Measurements from ENCODE around the gene IMMT. TPM values are rescaled to one million over a fixed set of nuclear protein-coding genes. Genes with fewer than 3 reads are reported as not detected.
"Not testable (repeated sequence)": the region's sequence is repeated elsewhere in the genome, so short reads cannot be mapped to it uniquely, and the experiment has no call there.

The IMMT gene
- polyA plus RNA-seq, 1 donor from 2014 or later, result 45.9 TPM

- Histone ChIP-seq H3K4me3 (ENCODE audit: low read length) (no peak overlapping the region), H3K4me2 (ENCODE audit: low read length) (no peak overlapping the region), H3K27ac (ENCODE audit: low read length) (no peak overlapping the region), H3K79me2 (replicated peaks; ENCODE audit: insufficient read depth, low read length) (no peaks in the 10 kb centered on the region), H3K36me3 (ENCODE audit: insufficient read depth, low read length) (peaks cover 13% of the 10 kb centered on the region), H4K20me1 (ENCODE audit: insufficient read depth) (no peaks in the 10 kb centered on the region), H2AFZ (ENCODE audit: low read depth, low read length) (no peak overlapping the region), H3K27me3 (ENCODE audit: insufficient read depth, low read depth, low read length) (no peaks in the 10 kb centered on the region), H3F3A (ENCODE audit: insufficient read depth, low read length, poor library complexity, severe bottlenecking) (no peaks in the 10 kb centered on the region), H3K9ac (ENCODE audit: low read length) (no peak overlapping the region), H3K9me3 (ENCODE audit: low read length) (no peaks in the 10 kb centered on the region), H3K9me2 (ENCODE audit: insufficient read depth, low read length) (no peaks in the 10 kb centered on the region)
- TF ChIP-seq REST (IDR thresholded peaks at IDR 0.05; ENCODE audit: borderline replicate concordance) (no peak), EP300 (conservative IDR thresholded peaks at IDR 0.05; ENCODE audit: poor library complexity, severe bottlenecking) (no peak), POLR2AphosphoS5 (IDR thresholded peaks at IDR 0.05) (no peak), TAF1 (IDR thresholded peaks at IDR 0.05; ENCODE audit: low read depth) (no peak), CTCF (IDR thresholded peaks at IDR 0.05; ENCODE audit: poor library complexity, severe bottlenecking) (no peak), MXI1 (conservative IDR thresholded peaks at IDR 0.05; ENCODE audit: poor library complexity, severe bottlenecking) (no peak), SMC3 (conservative IDR thresholded peaks at IDR 0.05; ENCODE audit: poor library complexity) (no peak), EZH2 (IDR thresholded peaks at IDR 0.05; ENCODE audit: borderline replicate concordance, insufficient read depth, low read length, poor library complexity, severe bottlenecking) (no peak), RAD21 (conservative IDR thresholded peaks at IDR 0.05) (no peak)
Measured at GRCh38 chr2:86230961-86231360, 35.7 kb upstream of the IMMT start.

- Histone ChIP-seq H3K9ac (ENCODE audit: low read length) (no peak overlapping the region), H2AFZ (ENCODE audit: low read depth, low read length) (no peak overlapping the region), H3K9me3 (ENCODE audit: low read length) (no peaks in the 10 kb centered on the region), H3K36me3 (ENCODE audit: insufficient read depth, low read length) (peaks cover 13% of the 10 kb centered on the region), H3F3A (ENCODE audit: insufficient read depth, low read length, poor library complexity, severe bottlenecking) (no peaks in the 10 kb centered on the region), H3K4me3 (ENCODE audit: low read length) (no peak overlapping the region), H3K79me2 (replicated peaks; ENCODE audit: insufficient read depth, low read length) (no peaks in the 10 kb centered on the region), H4K20me1 (ENCODE audit: insufficient read depth) (no peaks in the 10 kb centered on the region), H3K4me2 (ENCODE audit: low read length) (no peak overlapping the region), H3K27me3 (ENCODE audit: insufficient read depth, low read depth, low read length) (no peaks in the 10 kb centered on the region), H3K9me2 (ENCODE audit: insufficient read depth, low read length) (no peaks in the 10 kb centered on the region), H3K27ac (ENCODE audit: low read length) (no peak overlapping the region)
- TF ChIP-seq MXI1 (conservative IDR thresholded peaks at IDR 0.05; ENCODE audit: poor library complexity, severe bottlenecking) (no peak), SMC3 (conservative IDR thresholded peaks at IDR 0.05; ENCODE audit: poor library complexity) (no peak), RAD21 (conservative IDR thresholded peaks at IDR 0.05) (no peak)
Measured at GRCh38 chr2:86229221-86229620, 34.0 kb upstream of the IMMT start.

GRCh38 chr2:86228574-86228973, 33.3 kb upstream of the IMMT start:
- not testable (repeated sequence) for H3K4me3 ChIP-seq (ENCODE audit: low read length); H3K4me2 ChIP-seq (ENCODE audit: low read length); H3K27ac ChIP-seq (ENCODE audit: low read length); H3K9me3 ChIP-seq (ENCODE audit: low read length); H3K9me2 ChIP-seq (ENCODE audit: insufficient read depth, low read length); H4K20me1 ChIP-seq (ENCODE audit: insufficient read depth); H2AFZ ChIP-seq (ENCODE audit: low read depth, low read length); H3F3A ChIP-seq (ENCODE audit: insufficient read depth, low read length, poor library complexity, severe bottlenecking); H3K9ac ChIP-seq (ENCODE audit: low read length); H3K27me3 ChIP-seq (ENCODE audit: insufficient read depth, low read depth, low read length); H3K79me2 ChIP-seq (replicated peaks; ENCODE audit: insufficient read depth, low read length)
- peaks cover 13% of the 10 kb centered on the region for H3K36me3 ChIP-seq (ENCODE audit: insufficient read depth, low read length)

Data from neural cell (in vitro differentiated cells).